GM19452 (cell line): Measurements from ENCODE around the gene HDHD5.

Experiments used
- ATAC-seq: cut with Tn5 transposase; IDR thresholded peaks from one replicate; pipeline ENCODE4 v1.9.1; 2021; ENCODE audit not compliant: unreplicated experiment

HDHD5 gene

DNA sequence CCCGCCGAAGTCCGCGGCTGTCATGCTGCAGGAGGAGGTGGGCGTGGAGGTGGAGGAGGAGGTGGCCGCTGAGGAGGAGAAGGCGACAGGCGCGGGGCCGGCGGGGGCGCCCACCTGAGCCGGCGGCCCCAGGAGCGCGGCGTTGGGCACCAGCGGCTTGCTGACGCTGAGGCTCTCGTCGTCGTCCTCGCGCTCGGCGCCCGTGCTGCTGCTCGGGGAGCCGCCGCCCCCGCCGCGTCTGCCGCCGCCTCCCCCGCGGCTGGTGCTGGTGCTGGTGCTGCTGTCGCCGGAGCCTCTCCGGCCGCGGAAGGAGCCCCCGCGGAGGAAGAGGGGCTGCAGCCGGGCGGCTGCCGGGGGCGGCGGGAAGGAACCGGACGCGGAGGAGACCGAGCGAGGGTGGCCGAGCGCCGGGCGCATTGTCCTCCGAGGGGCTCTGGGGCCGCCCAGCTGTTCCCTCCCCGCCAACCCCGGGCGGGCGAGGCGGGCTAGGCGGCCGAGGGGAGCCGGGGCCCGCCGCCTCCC, 38.3 kb downstream of the HDHD5 start:
- no peak for ATAC-seq

DNA sequence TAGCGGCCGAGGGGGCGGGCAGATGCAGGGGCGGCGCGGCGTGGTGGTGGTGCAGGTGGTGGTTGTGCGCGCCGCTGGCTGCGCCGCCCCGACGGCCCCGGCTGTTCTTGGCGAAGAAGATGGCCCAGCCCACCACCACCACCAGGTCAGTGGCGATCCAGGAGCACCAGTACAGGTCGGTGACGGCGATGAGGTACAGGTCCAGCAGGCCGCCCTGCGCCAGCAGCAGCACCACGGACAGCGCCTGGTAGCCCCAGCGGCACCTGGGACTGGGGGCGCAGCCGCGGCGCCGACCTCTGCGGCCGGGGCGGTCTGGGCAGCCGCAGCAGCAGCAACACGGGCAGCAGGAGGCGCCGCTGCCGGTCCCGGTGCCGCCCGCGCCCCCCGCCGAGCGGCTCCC, 38.8 kb downstream of the HDHD5 start:
- no peak for ATAC-seq

DNA sequence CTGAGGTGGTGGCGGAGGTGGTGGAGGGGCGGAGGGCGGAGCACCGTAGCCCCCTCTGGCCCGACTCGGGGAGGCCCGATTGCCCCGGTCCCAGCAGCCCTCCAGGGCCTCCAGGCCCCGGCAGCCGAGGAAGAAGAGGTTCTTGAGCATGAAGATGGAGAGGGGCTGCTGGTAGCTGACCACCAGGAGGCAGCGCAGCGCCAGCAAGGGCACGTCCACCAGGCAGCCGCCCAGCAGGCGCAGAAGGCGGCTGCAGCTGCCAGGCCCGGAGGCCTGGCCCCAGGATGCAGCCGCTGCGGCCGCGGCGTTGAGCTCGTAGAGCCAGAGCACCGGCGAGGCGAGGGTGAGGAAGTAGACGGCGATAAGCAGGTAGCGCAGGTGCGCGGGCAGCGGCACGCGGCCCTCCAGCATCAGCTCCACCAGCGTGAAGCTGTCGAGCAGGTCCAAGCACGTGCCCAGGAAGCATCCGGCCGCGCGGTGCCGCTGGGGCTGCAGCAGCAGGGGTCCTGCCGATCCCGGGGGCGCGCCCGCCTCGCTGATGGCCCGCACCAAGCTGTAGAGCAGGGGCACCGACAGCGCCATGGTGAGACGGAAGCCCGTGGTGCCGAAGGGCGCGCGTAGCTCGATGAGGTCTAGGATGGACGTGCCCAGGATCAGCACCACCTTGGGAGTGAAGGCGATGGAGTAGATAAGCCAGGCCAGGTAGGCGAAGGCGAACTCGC, 39.4 kb downstream of the HDHD5 start:
- no peak for ATAC-seq

DNA sequence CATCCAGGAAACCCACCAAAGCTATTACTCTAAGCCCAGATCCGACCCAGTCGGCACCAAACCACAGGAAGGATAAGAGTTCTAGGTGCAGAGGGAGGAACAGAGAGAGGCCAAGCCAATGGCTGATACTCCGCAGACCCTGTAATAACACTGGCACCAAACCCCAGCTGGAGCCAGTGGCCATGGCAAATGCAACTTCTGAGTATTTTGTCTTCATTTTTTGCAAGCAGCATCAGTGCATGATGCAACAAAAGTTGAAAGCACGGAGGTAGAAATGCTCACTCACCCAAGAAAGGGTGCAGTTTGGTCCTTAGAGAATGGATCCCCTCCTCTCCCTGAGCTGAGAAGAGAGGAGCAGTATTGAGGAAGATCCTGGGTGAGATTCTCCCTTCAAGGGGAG, 40.7 kb downstream of the HDHD5 start:
- ATAC-seq, result no peak

DNA sequence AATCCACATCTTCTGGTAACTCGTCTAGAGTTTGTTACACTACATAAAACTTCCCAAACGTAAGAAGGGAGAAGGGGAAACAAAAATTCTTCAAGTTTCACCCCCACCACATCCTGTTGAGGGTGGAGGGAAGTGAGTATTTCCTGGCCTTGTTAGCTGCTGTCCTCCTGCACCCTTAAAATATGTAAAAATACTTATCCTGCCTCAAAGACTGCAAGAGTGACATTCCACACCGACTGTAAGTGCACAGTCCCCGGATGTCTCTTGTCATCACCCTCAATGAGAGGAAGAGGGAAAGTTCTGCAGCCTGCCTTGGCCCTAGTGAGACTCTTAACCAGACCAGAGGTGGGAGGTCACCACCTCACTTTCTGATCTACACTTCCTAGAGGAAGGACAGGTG, 41.2 kb downstream of the HDHD5 start:
- ATAC-seq, result no peak

DNA sequence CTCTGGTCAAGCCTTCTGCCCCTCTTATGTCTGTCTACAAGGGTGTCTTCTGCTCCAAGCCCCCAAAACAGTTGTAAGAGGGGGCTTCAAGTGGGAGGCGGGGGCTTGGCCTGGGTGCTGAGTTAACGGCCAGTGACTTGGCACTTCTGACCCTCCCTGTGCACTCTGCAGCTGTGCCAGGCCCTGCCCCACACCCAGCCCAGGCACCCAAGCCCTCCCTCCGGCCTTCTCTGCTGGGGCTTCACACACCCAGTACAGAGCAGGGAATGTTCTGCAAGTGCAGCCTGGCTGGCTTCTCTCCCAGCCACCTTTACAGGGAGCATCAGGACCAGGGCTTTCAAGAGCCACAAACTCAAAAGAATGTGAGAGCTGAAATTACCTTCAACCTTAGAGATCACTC, 41.7 kb downstream of the HDHD5 start:
- ATAC-seq, result no peak

DNA sequence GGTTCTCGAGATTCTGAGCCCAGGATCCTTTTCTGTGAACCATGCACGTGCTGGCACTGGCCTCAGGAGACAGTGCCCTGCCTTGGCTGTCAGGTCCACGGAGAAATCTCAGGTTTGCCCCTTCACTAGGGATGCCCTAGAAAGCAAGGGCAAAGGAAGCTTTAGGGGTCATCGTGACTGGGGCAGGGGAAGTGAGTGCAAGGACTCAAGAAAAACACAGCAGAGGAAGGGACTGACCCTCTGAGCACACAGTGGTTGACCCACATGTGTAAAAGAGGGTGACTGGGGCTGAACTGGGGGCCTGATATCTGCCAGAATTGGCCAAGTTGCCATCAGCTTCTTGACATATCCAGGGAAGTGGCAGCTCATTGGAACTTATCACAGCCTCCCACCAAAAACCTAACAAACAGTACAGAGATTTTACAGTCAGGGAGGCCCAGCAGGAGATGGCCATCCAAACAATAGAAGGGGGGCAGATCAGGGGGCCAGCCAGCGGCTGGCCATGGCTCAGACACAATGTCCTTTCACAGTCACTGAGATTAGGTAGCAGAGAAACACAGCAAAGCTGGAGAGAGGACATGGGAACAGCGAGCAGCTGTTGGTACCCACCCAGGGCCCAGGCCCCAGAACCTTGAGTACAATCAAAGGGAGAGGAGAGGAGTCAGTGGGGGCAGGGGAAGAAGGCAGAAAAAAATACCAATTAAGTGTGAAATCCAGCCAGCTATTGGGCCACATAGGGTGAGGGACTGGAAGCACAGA, 42.3 kb downstream of the HDHD5 start:
- ATAC-seq, result no peak

DNA sequence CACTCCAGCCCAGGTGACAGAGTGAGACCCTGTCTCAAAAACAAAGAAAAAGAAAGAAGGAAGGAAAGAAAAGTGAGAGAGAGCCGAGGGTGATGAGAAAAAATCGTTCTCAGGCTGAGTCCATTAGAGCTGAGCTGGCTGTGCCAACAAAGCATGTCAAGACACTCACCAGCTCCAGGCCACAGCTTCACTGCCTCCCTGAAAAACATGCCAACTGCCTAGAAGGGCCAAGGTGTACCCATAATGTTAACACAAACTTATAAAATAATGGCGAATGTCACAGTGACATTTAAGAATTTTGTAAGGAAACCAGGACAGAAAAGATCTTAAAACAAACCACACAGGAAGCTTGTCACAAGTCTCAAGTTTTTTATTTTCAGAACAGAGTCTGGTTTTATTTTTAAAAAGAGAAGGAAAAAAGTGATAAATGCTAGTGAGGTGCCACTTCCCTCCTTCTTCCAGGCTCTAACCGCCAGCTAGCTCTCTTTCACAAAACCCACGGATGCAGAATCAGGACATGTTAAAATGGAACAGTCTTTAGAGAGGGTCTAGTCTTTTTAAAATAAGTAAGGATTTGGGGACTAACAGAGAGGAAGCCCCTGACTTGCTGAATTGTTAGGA, 43.0 kb downstream of the HDHD5 start:
- no peak for ATAC-seq

DNA sequence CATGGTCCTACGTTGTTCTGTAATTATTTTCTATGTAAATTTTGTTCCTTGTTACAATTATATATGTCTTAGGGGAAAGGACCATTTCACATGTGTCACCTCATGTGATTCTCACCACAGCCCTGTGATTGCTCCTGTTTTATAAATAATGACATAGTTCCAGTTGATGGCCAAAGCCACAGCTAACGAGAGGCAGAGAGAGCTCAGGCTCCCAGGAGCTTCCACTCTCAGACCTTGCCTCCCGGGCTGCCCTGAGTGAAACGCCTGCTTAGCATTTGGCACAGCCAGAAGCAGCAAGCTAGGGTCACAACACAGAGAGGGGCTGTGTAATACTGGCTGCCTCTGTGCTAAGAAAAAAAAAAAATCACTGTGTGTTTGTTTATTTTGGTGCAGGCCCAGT, 43.8 kb downstream of the HDHD5 start:
- ATAC-seq, result no peak

DNA sequence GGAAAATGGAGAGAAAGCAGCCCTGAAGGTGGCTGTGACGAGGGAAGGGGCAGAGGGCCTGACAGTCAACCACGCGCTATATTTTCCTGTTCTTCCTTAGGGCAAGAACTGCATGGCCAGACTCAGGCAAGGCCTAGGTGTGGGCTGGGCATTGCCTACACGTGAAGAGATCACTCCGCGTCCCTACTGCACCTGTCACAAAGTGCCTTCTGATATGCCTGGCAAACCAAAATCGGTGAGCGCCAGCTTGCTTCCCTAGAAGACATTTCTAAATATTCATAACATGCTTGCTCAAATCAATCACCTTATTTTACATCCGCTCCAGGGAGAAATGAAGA, 44.2 kb downstream of the HDHD5 start:
- no peak for ATAC-seq

DNA sequence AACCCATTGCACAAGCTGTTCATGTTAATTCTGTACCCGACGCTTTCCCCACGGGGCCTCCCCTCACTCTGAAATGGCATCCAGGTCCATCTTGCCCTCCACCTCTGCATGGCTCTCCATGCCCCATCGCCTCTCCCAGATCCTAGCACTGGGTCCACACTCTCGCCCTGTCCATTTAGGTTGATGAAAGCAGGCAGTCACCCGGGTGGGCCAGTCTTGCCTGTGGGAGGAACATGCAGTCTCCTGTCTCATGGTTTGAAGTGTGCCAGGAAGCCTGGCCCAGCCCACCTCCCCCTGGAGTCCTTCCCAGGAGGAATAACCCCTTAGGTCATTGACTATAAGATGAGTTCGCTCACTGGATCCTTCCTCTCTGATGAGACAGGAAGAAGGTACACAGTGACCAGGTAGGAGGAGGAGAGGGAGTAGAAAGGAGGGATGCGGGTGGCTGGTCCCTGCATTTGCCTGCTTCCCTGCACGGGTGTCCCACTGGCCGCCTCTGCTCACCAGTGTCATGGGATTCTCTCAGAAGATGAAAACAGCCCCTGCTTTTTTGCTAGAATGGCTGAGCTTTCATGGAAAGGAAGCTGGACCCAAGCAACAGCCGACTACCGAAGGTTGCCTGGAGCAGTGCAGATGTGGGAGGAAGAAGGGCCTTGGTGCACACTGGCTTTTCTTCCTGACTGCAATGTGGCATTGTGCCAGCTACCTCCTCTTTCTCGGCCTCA, 44.7 kb downstream of the HDHD5 start:
- no peak for ATAC-seq

DNA sequence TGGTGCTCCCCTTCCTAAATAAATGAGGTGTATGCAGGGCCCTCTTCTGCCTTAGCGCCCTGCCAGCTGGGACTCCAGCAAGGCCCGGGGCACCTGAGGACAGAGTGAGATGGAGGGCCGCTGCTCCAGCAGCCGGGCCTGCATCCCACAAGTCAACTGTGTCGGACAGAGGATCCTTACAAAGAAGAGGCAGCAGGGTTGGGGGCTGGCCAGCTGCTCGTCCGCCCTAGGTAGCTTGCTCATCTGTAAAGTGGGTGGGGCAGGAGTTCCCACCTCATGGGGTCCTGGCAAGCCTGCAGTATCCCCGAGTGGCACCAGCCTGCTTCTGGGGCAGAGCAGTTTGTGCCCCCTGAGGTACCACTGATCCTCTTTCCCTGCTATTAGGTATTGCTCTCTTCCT, 45.5 kb downstream of the HDHD5 start:
- ATAC-seq, result no peak

DNA sequence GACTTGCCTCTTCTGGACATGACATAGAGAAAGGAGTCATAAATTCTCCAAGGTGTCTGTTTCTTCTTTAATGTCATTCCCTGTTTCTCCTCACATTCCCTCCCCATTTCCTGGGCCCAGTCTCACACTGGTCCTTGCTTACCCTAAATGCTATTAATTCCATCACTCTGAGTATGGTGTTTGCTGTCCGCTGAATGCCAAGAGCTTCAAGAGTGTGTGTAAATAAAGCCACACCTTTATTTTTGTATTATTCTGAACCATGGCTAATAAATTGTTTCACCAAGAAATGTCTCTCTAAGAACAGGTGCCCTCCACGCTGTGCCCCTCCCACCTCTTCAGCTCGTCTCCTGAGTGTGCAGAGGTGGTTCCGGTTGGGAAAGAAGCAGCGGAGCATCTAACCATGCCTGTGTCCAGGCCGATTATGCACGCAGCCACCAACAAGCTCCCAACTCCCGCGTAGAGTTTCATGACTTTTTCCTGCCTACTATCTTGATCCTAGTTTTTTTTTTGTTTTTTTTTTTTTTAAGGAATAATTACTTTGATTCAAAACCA, 46.5 kb downstream of the HDHD5 start:
- ATAC-seq, result no peak

DNA sequence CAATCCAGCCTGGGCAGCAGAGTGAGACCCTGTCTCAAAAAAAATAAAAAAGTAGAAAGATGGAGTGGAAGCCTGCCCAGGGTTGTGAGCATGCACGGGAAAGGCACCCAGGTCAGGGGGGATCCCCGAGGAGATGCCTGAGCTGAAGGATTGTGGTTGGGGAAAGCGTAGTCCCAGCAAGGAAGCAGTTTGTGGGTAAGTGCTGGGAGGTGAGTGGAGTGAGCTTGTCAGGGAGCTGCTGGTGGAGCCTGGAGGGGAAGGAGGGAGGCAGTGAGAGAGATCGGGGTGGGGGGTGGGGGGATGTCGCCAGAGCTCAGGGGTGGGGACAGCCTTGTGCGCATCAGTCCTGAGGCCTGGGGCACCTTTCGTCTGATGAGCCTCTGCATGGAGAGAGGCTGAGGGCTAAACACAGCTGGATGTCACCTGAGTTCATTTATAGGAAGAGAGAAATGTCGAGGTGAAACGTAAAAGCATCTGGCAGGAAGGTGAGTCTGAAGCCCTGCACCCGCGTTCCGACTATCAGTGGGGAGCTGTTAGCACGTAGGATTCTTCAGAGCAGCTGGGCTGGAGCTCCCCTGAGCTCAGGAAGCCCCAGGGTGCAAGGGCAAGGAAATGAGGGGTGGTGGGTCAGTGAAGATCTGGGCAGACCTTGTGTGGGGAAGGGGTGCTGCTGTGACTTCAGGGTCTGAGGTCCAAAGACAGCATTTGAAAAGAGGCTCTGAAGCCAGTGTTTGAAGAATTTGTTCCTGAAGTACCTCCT, 48.1 kb downstream of the HDHD5 start:
- ATAC-seq, result no peak

DNA sequence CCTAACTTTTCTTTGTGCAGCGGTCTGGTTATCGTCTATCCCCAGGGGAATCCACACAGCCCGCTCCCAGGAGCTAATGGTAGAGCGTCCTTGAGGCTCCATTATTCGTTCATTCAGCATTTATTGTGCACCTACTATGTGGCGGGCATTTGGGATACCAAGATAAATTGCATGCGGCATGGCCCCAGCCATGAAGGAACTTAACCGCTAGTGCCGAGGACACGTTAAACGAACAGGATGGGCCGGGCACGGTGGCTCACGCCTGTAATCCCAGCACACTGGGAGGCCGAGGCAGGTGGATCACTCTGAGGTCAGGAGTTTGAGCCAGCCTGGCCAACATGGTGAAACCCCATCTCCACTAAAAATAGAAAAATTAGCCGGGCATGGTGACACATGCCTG, 49.1 kb downstream of the HDHD5 start:
- no peak for ATAC-seq

DNA sequence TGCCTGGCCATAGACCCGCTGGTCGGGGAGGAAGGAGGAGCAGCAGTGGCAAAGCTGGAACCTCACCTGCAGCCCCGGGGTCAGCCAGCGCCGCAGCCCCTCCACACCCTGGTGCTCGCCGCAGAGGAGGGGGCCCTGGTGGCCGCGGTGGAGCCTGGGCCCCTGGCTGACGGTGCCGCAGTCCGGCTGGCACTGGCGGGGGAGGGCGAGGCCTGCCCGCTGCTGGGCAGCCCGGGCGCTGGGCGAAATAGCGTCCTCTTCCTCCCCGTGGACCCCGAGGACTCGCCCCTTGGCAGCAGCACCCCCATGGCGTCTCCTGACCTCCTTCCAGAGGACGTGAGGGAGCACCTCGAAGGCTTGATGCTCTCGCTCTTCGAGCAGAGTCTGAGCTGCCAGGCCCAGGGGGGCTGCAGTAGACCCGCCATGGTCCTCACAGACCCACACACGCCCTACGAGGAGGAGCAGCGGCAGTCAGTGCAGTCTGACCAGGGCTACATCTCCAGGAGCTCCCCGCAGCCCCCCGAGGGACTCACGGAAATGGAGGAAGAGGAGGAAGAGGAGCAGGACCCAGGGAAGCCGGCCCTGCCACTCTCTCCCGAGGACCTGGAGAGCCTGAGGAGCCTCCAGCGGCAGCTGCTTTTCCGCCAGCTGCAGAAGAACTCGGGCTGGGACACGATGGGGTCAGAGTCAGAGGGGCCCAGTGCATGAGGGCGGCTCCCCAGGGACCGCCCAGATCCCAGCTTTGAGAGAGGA, 49.8 kb downstream of the HDHD5 start:
- ATAC-seq, result no peak

DNA sequence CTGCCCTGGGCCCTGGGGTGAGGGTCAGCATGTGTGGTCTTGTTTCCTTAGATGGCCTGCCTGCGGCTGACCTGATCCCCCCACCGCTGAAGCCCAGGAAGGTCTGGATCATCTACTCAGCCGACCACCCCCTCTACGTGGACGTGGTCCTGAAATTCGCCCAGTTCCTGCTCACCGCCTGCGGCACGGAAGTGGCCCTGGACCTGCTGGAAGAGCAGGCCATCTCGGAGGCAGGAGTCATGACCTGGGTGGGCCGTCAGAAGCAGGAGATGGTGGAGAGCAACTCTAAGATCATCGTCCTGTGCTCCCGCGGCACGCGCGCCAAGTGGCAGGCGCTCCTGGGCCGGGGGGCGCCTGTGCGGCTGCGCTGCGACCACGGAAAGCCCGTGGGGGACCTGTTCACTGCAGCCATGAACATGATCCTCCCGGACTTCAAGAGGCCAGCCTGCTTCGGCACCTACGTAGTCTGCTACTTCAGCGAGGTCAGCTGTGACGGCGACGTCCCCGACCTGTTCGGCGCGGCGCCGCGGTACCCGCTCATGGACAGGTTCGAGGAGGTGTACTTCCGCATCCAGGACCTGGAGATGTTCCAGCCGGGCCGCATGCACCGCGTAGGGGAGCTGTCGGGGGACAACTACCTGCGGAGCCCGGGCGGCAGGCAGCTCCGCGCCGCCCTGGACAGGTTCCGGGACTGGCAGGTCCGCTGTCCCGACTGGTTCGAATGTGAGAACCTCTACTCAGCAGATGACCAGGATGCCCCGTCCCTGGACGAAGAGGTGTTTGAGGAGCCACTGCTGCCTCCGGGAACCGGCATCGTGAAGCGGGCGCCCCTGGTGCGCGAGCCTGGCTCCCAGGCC, 50.6 kb downstream of the HDHD5 start:
- no peak for ATAC-seq

DNA sequence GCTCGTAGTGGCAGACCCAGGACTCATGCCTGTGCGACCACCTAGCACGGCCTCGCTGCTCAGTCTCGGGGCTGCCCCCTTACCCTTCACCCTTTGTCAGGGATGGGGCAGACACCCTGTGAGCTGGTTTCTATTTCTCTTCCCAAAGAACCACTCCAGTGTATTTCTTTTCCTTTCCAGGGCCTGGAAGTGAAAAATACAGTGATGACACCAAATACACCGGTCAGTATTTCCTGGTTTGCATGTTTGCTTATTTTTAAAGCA, 51.6 kb downstream of the HDHD5 start:
- no peak for ATAC-seq
